Ascending aorta (tissue), 2 donors: ENCODE results near the gene TEX29. TPM values are rescaled to one million over a fixed set of nuclear protein-coding genes. Genes with fewer than 3 reads are reported as not detected.

Experiments
- DNase-seq, 2 donors: peaks; one replicate each; pipeline ENCODE4 v3.0.0-alpha.2; 2019; ENCODE audit warnings: low spot score in 2 of 2
- H3K27ac ChIP-seq, 2 donors: fragments of 200-600 bp; sonication (generic); one replicate each; pipeline ENCODE4 v1.5.1; 2016 to 2017; ENCODE audit warnings: mild to moderate bottlenecking in 1 of 2
- H3K27me3 ChIP-seq: fragments of 200-600 bp; sonication (generic); one replicate; pipeline ENCODE4 v1.5.1; 2017
- H3K36me3 ChIP-seq, 2 donors: fragments of 200-600 bp; sonication (generic); one replicate each; pipeline ENCODE4 v1.5.1; 2016
- H3K4me1 ChIP-seq, 2 donors: fragments of 200-600 bp; sonication (generic); one replicate each; pipeline ENCODE4 v1.5.1; 2016 to 2017; ENCODE audit warnings: mild to moderate bottlenecking in 1 of 2
- H3K4me3 ChIP-seq, 2 donors: fragments of 200-600 bp; sonication (generic); one replicate each; pipeline ENCODE4 v1.5.1; 2016 to 2017; ENCODE audit warnings: mild to moderate bottlenecking in 1 of 2
- H3K9me3 ChIP-seq, 2 donors: fragments of 200-600 bp; sonication (generic); one replicate each; pipeline ENCODE4 v1.5.1; 2016
- intact Hi-C: fragments of 100-400 bp; cut with DNase I; formaldehyde crosslinking; loops from one replicate; pipeline ENCODE4 v1.15.1; 2023
- total RNA-seq: library from RNA; depleted of rRNA; stranded (reverse); fragments of >200 nt; gene quantifications from one replicate; pipeline ENCODE4 v1.1.0, GENCODE V29; 2016
- TF ChIP-seq, protein P1 (sequence below), 3 experiments: fragments of 200-600 bp in 2 of 3; fragments of 450-650 bp in 1 of 3; sonication (generic) in 2 of 3; IDR thresholded peaks; one replicate each; pipeline ENCODE4 v1.5.1; 2016 to 2019; ENCODE audit warnings: antibody characterized with exemption in 3 of 3, mild to moderate bottlenecking in 1 of 3, moderate library complexity in 1 of 3

Gene TEX29
- total RNA-seq, 1 donor from 2014 or later = not detected

DNA sequence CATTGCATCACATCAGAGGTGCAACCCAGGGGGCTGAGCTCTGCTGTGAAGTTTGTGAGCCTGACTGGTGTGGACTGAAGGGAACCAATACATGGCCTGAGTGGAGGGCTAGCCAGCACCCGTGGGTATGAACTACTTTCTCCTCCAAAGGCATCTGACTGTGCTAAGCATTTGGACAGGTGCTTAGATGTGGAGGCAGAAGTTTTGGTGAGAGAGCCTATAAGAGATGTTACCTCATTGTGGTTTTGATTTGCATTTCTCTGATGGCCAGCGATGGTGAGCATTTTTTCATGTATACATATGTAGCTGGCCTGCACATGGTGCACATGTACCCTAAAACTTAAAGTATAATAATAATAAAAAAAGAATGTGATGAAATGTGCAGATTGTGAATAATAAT is 46.9 kb downstream of the TEX29 start:
- DNase-seq = no peak
- Histone ChIP-seq H3K4me1 (no peaks in the 10 kb centered on the region), H3K27me3 (no peaks in the 10 kb centered on the region), H3K9me3 (no peaks in the 10 kb centered on the region), H3K27ac (no peak overlapping the region), H3K4me3 (no peak overlapping the region), H3K36me3 (no peaks in the 10 kb centered on the region)
- TF ChIP-seq, protein P1, sequence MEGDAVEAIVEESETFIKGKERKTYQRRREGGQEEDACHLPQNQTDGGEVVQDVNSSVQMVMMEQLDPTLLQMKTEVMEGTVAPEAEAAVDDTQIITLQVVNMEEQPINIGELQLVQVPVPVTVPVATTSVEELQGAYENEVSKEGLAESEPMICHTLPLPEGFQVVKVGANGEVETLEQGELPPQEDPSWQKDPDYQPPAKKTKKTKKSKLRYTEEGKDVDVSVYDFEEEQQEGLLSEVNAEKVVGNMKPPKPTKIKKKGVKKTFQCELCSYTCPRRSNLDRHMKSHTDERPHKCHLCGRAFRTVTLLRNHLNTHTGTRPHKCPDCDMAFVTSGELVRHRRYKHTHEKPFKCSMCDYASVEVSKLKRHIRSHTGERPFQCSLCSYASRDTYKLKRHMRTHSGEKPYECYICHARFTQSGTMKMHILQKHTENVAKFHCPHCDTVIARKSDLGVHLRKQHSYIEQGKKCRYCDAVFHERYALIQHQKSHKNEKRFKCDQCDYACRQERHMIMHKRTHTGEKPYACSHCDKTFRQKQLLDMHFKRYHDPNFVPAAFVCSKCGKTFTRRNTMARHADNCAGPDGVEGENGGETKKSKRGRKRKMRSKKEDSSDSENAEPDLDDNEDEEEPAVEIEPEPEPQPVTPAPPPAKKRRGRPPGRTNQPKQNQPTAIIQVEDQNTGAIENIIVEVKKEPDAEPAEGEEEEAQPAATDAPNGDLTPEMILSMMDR (IDR thresholded peaks at IDR 0.05) = no peak
- intact Hi-C loops = no loop called here

DNA sequence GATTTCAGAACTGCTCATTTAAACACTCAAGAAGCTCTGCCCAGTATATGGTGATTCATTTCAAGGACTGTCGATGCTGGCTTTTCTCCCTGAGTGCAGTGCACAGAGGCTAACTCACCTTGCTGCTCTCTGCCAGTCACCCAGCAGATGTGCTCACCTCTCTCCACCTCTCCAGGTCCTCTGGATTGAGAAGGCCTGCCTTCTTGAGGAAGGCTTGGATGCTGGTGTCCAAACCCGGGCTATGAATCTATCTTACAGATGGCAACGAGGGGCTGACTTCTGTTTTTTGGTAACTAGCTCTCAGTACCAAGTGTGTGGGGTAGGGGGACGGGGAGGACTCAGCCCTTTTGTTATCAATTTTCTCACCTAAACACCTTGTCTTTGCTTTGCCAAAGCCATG is 47.6 kb downstream of the TEX29 start:
- DNase-seq = no peak
- Histone ChIP-seq H3K4me1 (no peaks in the 10 kb centered on the region), H3K4me3 (no peak overlapping the region), H3K27me3 (no peaks in the 10 kb centered on the region), H3K27ac (no peak overlapping the region), H3K36me3 (no peaks in the 10 kb centered on the region), H3K9me3 (no peaks in the 10 kb centered on the region)
- TF ChIP-seq, protein P1 (IDR thresholded peaks at IDR 0.05) = no peak
- intact Hi-C loops = no loop called here

DNA sequence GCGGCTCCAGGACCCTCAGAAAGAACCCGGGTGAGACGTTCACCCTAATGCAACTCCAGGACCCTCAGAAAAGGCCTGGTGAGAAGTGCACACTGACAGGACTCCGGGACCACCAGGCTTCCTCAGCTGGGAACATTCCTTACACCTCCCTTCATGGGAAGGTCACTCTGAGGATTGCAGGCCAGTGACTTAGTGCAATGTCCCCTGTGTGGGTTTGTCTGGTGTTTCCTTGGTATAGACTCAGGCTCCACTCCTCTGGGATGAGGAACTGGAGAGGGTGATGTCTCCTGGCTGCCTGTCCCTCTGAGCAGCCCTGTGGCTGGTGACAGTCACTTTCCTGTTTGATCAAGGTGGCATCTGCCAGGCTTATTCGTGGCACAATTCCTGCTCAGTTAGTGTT is 49.7 kb downstream of the TEX29 start:
- Histone ChIP-seq H3K27ac (no peak overlapping the region), H3K27me3 (no peaks in the 10 kb centered on the region), H3K4me3 (no peak overlapping the region), H3K4me1 (no peaks in the 10 kb centered on the region), H3K9me3 (no peaks in the 10 kb centered on the region), H3K36me3 (no peaks in the 10 kb centered on the region)
- DNase-seq = no peak
- intact Hi-C loops = no loop called here
- TF ChIP-seq, protein P1 (IDR thresholded peaks at IDR 0.05) = no peak

DNA sequence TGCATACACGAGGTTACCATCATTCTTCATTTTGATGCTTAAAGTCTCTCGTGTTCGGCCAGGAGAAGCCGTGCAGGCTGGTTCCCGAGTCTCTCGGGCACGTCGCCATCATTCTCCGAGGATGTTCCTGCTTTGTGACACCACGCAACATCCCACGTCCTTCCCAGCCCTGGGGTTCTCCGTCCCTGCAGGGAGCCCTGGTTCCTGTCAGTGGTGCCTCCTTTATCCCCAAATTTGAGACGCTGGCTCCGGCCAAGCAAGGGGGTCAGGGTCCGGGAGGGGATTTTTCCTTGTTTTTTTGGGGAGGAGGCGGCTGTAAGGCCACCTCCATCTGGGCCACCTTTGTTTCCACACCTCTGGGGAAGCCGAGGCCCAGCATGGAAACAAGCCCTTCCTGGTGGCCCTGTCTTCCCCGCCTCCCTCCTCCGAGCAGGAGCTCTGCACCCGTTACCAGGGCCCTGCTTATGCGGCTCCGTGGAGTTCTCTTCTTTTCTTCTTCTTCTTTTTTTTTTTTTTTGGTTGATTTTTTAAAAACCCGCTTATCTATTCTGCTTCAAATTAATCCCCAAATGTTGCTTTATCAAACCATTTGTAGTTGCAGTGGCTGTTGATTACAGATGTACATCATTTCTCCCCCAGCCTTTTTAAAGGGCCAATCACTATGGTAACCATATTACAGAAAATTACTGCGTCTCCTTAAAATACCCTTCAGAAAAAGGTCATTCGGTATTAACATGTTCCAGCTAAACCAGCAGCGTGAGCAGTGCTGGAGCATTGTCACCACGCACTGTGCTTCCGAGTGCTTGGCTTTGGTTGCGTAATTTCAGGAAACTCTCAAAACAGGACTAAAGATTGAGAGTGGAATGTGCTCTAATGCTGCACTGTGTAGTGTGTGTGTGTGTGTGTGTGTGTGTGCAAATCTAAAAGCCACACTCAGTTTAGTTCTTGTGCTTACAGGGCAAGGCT is 50.4 kb downstream of the TEX29 start:
- no peak overlapping the region for H3K4me3 ChIP-seq
- no peaks in the 10 kb centered on the region for H3K9me3 ChIP-seq
- no peak overlapping the region for H3K27ac ChIP-seq
- no peaks in the 10 kb centered on the region for H3K4me1 ChIP-seq
- H3K36me3 ChIP-seq = no peaks in the 10 kb centered on the region
- TF ChIP-seq, protein P1 (IDR thresholded peaks at IDR 0.05) = no peak
- H3K27me3 ChIP-seq = no peaks in the 10 kb centered on the region
- intact Hi-C loops = no loop called here
- DNase-seq = no peak

GRCh38 chr13:111371720-111372119 is 51.3 kb downstream of the TEX29 start:
- TF ChIP-seq, protein P1 (IDR thresholded peaks at IDR 0.05) = no peak
- H3K9me3 ChIP-seq = no peaks in the 10 kb centered on the region
- DNase-seq = no peak
- intact Hi-C loops = no loop called here
- no peaks in the 10 kb centered on the region for H3K4me1 ChIP-seq
- H3K36me3 ChIP-seq = no peaks in the 10 kb centered on the region
- no peak overlapping the region for H3K4me3 ChIP-seq
- H3K27ac ChIP-seq = no peak overlapping the region
- H3K27me3 ChIP-seq = no peaks in the 10 kb centered on the region
